ENCODE measurements around the gene CDK14. TPM values are rescaled to one million over a fixed set of nuclear protein-coding genes. Genes with fewer than 3 reads are reported as not detected.

The CDK14 gene
- total and polyA plus RNA-seq, 2 donors (not counting 3 experiments of a cell fraction or from before 2014, with no cell fraction given), result 5.5 to 34.2 TPM

DNA sequence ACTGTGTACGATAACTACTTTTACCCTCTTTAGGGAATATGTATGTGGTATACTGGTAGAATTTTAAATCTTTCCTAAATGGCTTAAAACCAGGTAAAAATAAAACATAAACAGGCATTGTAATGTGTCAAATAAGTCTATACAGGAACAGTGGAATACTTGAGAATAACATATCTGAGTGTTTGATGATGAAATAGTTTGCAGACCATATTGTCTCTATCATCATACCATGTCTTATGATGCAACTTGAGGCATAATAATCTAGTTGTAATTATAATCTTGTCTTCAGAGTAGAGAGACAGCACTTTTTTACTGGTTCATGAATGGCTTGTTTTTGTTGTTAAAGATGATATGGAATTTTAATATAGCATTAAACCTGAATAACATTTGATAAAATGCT lies 293.5 kb downstream of the CDK14 start:
- Histone ChIP-seq H3K9me3 (replicated peaks; ENCODE audit: control insufficient read depth, insufficient read depth, low read length) (no peaks in the 10 kb centered on the region), H3K9ac (replicated peaks; ENCODE audit: extremely low read depth, insufficient read depth, low read length) (no peak overlapping the region), H3K36me3 (ENCODE audit: control insufficient read depth in 2 of 2, extremely low read depth in 1 of 2, insufficient read depth in 2 of 2, low read length in 2 of 2) (no peaks in the 10 kb centered on the region), H3K4me1 (ENCODE audit: control insufficient read depth, extremely low read depth, insufficient read depth, low read length) (no peaks in the 10 kb centered on the region), H4K20me1 (replicated peaks; ENCODE audit: control insufficient read depth, extremely low read depth, insufficient read depth, low read length) (no peaks in the 10 kb centered on the region), H3K4me3 (replicated peaks in 1 of 3; ENCODE audit: insufficient read depth in 1 of 3, low read depth in 1 of 3, low read length in 3 of 3) (no peak overlapping the region), H3K79me2 (ENCODE audit: control insufficient read depth, insufficient read depth, low read length) (no peaks in the 10 kb centered on the region), H3K27ac (ENCODE audit: insufficient read depth, low read depth, low read length) (no peak overlapping the region), H3K27me3 (ENCODE audit: control insufficient read depth in 2 of 2, insufficient read depth in 2 of 2, low read length in 2 of 2) (no peaks in the 10 kb centered on the region), H3K4me2 (ENCODE audit: insufficient read depth, low read length) (no peak overlapping the region), H2AFZ (ENCODE audit: low read depth, low read length) (no peak overlapping the region), H3K9me1 (replicated peaks; ENCODE audit: control insufficient read depth, extremely low read depth, insufficient read depth, low read length) (no peaks in the 10 kb centered on the region)
- FAIRE-seq, result no peak
- dilution Hi-C loops (cut with MboI; ENCODE audit: extremely low pct_ligation_motif_present, low sequenced_read_pairs), result no loop called here
- POLR2A ChIA-PET, result no interaction called here
- intact Hi-C loops (cut with micrococcal nuclease), result no loop called here
- DNase-seq (ENCODE audit: low read depth, low spot score), result no peak
- CTCF ChIA-PET, result no interaction called here
- TF ChIP-seq FOS (IDR thresholded peaks at IDR 0.05; ENCODE audit: borderline replicate concordance, insufficient read depth, low read length) (no peak), MAX (IDR thresholded peaks at IDR 0.05; ENCODE audit: insufficient read depth, insufficient read length) (no peak), GATA2 (IDR thresholded peaks at IDR 0.05; ENCODE audit: insufficient read depth, insufficient read length, low read depth, low read length) (no peak), POLR2AphosphoS5 (IDR thresholded peaks at IDR 0.05; ENCODE audit: insufficient read depth, low read depth, low read length) (no peak), MYC (IDR thresholded peaks at IDR 0.05; ENCODE audit: low read depth, low read length) (no peak), JUN (IDR thresholded peaks at IDR 0.05; ENCODE audit: borderline replicate concordance, insufficient read depth, insufficient read length, low read depth) (no peak), CTCF (IDR thresholded peaks at IDR 0.05; ENCODE audit: extremely low read depth in 1 of 2, insufficient read depth in 1 of 2, low read depth in 1 of 2, low read length in 2 of 2) (no peak), POLR2A (IDR thresholded peaks at IDR 0.05; ENCODE audit: low read depth, low read length) (no peak), EZH2 (IDR thresholded peaks at IDR 0.05; ENCODE audit: borderline replicate concordance, low read depth, low read length, severe bottlenecking) (no peak)
- no TSS peak for BruUV-seq (replicated peaks)
